GM21528 (cell line): ENCODE measurements around the gene CALHM5.
"Not testable (repeated sequence)": the region's sequence is repeated elsewhere in the genome, so short reads cannot be mapped to it uniquely, and the experiment has no call there.

Source experiments
- ATAC-seq: cut with Tn5 transposase; IDR thresholded peaks from one replicate; pipeline ENCODE4 v1.9.1; 2021; ENCODE audit warnings: mild to moderate bottlenecking, moderate library complexity; ENCODE audit not compliant: unreplicated experiment, low FRiP score

The CALHM5 gene

DNA sequence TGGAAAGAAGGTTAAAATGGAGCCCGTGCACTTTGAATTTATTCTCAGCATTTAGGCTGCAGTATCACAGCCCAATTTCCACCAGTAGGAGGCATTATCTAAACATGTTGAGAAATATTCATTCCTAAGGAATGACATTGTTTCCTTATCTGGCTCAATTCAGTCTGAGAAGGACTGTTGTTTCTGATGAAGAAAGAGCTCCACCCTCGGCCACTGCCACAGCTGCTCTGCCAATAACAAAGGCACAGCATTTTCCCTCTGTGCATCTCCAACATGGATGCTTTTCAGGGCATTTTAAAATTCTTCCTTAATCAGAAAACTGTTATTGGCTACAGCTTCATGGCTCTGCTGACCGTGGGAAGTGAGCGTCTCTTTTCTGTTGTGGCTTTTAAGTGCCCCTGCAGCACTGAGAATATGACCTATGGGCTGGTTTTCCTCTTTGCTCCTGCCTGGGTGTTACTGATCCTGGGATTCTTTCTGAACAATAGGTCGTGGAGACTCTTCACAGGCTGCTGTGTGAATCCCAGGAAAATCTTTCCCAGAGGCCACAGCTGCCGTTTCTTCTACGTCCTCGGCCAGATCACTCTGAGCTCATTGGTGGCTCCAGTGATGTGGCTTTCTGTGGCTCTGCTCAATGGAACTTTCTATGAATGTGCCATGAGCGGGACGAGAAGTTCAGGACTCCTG lies at the start of gene CALHM5:
CALHM5 (plus strand) TSS at position 216 of the 687 bp plus-strand sequence; CDS start at position 274, 58 bp downstream.
- ATAC-seq: no peak

DNA sequence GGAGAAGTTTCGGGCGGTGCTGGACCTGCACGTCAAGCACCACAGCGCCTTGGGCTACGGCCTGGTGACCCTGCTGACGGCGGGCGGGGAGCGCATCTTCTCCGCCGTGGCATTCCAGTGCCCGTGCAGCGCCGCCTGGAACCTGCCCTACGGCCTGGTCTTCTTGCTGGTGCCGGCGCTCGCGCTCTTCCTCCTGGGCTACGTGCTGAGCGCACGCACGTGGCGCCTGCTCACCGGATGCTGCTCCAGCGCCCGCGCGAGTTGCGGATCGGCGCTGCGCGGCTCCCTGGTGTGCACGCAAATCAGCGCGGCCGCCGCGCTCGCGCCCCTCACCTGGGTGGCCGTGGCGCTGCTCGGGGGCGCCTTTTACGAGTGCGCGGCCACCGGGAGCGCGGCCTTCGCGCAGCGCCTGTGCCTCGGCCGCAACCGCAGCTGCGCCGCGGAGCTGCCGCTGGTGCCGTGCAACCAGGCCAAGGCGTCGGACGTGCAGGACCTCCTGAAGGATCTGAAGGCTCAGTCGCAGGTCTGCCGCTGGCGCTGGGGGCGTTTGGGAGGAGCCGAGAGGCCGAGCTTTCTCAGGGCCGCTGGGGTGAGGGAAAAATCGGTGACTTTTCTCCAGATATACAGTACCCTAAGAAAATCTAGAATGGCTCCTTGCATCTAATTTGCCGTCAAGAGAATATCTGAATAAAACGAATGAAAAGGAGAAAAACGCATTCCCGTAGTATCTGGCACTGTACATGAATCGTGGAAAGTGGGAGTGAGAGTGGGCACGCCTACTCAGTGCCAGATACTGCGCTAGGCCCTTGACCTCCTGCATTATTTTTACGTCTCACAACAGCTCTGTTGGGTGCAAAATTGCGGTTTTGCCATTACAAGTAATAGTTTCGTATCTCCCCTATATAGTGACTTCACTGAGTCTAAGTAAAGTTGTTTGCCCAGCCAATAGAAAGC lies 49.2 kb upstream of the CALHM5 start:
- ATAC-seq: peak; percentile 87

- ATAC-seq: no peak
These were observed 48.1 kb upstream of the CALHM5 start for GRCh38 chr6:116463301-116463700.

- ATAC-seq: no peak
These were observed 46.2 kb upstream of the CALHM5 start for GRCh38 chr6:116465246-116465645.

DNA sequence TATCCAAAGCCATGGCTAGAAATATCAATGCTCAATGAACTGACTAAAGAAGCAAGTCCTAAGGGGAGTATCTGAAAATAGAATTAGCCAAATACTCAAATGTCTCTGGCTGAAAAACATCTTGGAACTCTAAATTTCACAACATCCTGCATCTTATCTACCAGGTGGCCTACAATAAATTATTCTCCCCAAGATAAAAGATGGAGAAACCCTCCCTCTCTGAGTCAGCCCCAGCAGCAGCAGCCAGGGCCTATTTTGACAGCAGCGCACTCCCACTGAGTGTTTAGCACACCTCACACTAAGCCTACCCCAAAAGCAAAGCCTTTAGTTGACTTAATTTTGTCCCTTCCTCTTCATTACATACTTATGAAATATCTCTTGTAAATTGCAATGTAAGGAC lies 44.3 kb upstream of the CALHM5 start:
- ATAC-seq: no peak

DNA sequence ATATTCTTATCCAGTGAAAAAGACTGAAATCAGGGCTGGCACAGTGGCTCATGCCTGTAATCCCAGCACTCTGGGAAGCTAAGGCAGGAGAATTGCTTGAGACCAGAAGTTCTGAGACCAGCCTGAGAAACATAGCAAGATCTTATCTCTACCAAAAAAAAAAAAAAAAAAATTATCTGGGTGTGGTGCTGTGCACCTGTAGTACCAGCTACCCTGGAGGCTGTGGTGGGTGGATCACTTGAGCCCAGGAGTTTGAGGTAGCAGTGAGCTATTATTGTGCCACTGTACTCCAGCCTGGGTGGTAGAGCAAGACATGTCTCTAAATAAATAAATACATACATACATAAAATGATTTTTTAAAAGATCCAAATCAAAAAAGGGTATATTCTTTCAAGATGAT lies 43.9 kb upstream of the CALHM5 start:
- no peak for ATAC-seq

DNA sequence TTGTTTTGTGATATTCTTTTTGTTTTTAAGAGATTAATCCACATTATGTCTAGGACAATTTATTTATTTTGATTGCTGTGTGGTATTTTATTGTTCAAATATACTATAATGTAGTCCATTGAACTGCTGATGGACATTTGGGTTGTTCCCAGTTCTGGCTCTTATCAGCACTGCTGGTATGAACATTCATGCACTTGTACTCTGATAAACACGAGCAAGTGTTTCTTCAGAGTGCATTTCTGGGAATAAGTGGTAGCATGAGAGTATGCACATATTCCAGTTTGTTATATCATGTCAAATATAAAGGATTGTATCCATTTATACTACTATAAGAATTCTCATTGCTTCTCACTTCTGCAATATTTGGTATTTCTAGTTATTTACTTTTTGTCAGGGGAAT lies 43.1 kb upstream of the CALHM5 start:
- ATAC-seq: no peak

- no peak for ATAC-seq
These were observed 39.9 kb upstream of the CALHM5 start for GRCh38 chr6:116471531-116471930.

DNA sequence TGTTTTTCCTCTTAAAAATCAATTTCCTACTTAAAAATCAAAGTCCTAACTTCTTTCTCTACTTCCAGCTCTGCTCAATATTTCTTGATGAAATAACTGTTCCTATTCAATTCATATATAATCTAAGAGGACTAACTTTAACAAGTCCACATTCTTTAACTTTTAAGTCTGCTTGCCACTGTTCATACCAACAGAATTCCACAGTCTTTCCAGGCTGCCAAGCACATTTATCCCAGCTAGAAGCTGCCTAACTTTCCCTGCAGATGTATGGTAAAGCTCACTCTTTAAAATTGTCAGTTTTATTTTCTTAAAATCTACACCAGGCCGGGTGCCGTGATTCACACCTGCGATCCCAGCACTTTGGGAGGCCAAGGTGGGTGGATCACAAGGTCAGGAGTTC lies 38.7 kb upstream of the CALHM5 start:
- ATAC-seq: no peak

- no peak for ATAC-seq
These were observed 36.3 kb upstream of the CALHM5 start for GRCh38 chr6:116475141-116475540.

GRCh38 chr6:116476002-116476678 lies 35.3 kb upstream of the CALHM5 start:
- ATAC-seq: peak; percentile 100

DNA sequence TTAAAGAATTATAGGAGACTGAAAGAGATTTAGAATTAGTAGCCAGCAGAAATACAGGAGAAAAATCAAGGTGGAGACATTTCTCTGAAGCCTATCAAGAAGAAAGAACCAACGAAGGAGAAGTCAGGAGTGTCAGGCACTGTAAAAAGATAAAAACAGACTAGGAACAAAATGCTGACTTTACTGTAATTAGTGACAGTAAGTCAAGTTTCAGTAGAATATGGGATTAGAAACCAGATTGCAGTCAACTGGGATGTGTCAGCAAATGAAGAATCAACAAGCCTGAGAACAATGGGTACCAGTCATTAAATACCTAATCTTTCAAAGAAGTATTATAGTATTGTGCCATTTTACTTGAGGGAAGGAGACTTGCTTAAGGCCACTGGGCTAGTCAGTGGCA lies 28.7 kb upstream of the CALHM5 start:
- ATAC-seq: no peak

GRCh38 chr6:116483616-116484015 lies 27.8 kb upstream of the CALHM5 start:
- ATAC-seq: no peak

DNA sequence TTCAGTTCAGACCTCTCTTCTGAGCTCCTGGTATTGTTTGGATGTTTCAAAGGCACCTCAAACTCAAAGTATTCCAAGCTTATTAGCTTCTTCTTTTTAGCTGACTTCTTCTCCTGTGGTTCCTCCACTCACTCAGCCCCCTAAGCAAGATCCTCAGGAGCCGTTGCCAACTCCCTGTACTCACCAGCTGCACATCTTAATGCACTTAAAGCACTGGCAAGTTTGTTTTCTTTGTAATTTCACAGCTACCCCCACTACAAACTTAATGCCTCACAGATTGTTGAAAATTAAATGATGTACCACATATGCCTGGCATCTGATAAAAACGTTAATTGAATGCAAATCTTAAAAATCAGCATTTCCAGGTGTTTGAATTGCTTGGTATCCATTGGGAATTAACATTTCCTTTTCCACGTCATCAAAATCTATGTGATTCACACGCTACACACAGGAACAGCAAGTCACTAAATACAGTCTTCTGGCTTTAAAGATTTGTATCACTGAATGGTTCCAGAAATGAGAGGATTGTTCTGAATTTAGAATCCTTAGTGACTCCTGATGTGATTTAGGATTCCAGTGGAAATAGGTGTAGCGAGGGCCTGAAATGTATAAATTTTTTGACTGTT lies 25.8 kb upstream of the CALHM5 start:
- no peak for ATAC-seq

- no peak for ATAC-seq
These were observed 19.7 kb upstream of the CALHM5 start for GRCh38 chr6:116491610-116492330.

DNA sequence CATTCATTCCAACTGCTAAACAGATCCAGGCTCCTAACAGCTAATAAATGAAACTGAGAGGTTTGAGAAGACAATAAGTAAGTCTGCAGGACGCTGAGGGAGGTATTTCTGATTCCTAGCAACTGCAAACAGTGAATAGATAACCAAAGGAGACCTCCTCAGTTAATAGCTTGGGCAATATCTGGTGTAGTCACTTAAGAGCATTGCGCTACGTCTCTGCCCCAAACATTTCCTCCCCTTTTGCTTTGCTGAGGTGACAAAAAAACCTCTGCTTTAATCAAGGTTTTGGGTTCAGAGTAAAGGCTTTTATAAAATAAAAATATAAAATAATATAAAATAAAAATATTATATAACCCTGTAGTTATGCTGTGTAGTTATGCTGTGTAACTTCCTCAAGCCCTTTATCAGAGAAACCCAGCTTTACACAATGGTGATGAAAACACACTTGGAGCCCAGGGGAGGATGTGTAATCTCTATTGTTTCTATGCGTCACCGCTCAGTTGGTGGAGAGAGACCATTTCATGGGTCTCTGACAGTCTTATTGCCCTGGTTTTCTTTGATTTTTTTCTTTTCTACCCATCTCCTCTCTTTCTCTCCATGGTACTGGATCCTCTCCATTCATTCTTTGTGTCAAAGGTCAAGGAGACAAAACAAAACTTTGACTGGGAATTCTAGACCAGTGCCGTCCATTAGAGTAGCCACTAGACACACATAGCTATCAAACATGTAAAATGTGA lies 18.9 kb upstream of the CALHM5 start:
- no peak for ATAC-seq

- not testable (repeated sequence) for ATAC-seq
These were observed 16.3 kb upstream of the CALHM5 start for GRCh38 chr6:116495161-116495560.

DNA sequence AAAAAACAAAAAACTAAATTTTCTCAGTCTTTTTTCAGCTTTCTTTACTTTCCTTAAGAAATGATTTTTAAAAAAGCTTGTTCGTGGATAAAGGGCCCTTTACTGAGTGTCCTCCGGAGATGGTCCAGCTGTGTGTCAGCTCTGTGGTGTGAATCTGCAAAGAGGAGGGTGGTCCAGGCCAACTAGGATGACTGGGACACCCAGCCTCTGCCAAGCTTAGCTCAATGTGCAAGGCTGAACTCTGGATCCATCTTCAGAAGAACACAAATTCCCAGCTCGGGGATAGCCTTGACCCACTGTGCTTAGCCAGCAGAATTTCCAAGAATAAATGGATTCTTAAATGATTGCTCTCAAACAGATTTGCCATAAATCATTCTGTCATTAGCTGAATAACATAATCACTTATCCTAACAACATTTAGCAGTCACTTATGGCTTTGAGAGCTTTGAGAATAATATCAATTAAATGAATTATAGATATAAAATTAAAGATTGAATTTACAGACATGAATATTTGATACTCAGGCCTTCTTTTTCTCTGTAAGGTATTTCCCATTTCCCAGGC lies 14.2 kb upstream of the CALHM5 start:
- ATAC-seq: no peak

GRCh38 chr6:116500969-116501433 lies 10.4 kb upstream of the CALHM5 start:
- no peak for ATAC-seq
